SK-N-MC (cell line): ENCODE measurements around the gene TAF4.

Experiments used
- DNase-seq: peaks from one replicate; pipeline ENCODE4 v3.0.0-alpha.2; 2011; ENCODE audit warnings: low read depth, low spot score
- H3K27ac ChIP-seq: fragments of 200-600 bp; sonication (generic); 2 replicates; pipeline ENCODE4 v1.5.1; 2016; ENCODE audit warnings: mixed run types
- H3K36me3 ChIP-seq: fragments of 200-600 bp; sonication (generic); 2 replicates; pipeline ENCODE4 v1.6.1; 2017; ENCODE audit warnings: antibody characterized with exemption, low read length, mixed read lengths; ENCODE audit not compliant: insufficient read depth
- H3K4me3 ChIP-seq: fragments of 200-600 bp; sonication (generic); 2 replicates; pipeline ENCODE4 v1.5.1; 2016
- H3K9ac ChIP-seq: fragments of 200-600 bp; sonication (generic); 2 replicates; pipeline ENCODE4 v1.8.0; 2017; ENCODE audit warnings: mixed run types, mixed read lengths; ENCODE audit not compliant: insufficient read length
- H3K9me3 ChIP-seq: fragments of 200-600 bp; sonication (generic); 2 replicates; pipeline ENCODE4 v1.6.1; 2017; ENCODE audit warnings: low read depth, mild to moderate bottlenecking, antibody characterized with exemption, low read length, moderate library complexity, mixed read lengths
- EZH2 ChIP-seq: fragments of 200-600 bp; sonication (generic); IDR thresholded peaks from one replicate; pipeline ENCODE4 v1.6.1; 2017; ENCODE audit warnings: antibody characterized with exemption
- FOXP2 ChIP-seq: optimal IDR thresholded peaks from 2 replicates; pipeline ENCODE3; 2011; ENCODE audit warnings: mild to moderate bottlenecking, moderate library complexity; ENCODE audit not compliant: insufficient read depth; ENCODE audit errors: extremely low read length, control extremely low read depth
- POLR2AphosphoS5 ChIP-seq: IDR thresholded peaks from 2 replicates; pipeline ENCODE4 v1.6.1; 2012; ENCODE audit warnings: mild to moderate bottlenecking, low read depth, low read length, borderline replicate concordance

Gene TAF4

GRCh38 chr20:62009869-62010445 lies 55.7 kb downstream of the TAF4 start:
- DNase-seq, result no peak
- Histone ChIP-seq H3K36me3 (peaks cover 43% of the 10 kb centered on the region), H3K9me3 (no peaks in the 10 kb centered on the region), H3K9ac (no peak overlapping the region), H3K27ac (no peak overlapping the region), H3K4me3 (no peak overlapping the region)
- TF ChIP-seq POLR2AphosphoS5 (no peak), EZH2 (no peak), FOXP2 (no peak)

- no peak overlapping the region for H3K4me3 ChIP-seq
- H3K27ac ChIP-seq, result no peak overlapping the region
- H3K36me3 ChIP-seq, result peaks cover 47% of the 10 kb centered on the region
- TF ChIP-seq POLR2AphosphoS5, result no peak
- TF ChIP-seq FOXP2, result no peak
- no peak for TF ChIP-seq EZH2
- no peak for DNase-seq
- no peak overlapping the region for H3K9ac ChIP-seq
- H3K9me3 ChIP-seq, result no peaks in the 10 kb centered on the region
Observed at GRCh38 chr20:62009322-62009721, 56.4 kb downstream of the TAF4 start.

- peaks cover 50% of the 10 kb centered on the region for H3K36me3 ChIP-seq
- H3K4me3 ChIP-seq, result no peak overlapping the region
- no peaks in the 10 kb centered on the region for H3K9me3 ChIP-seq
- no peak for TF ChIP-seq POLR2AphosphoS5
- TF ChIP-seq FOXP2, result no peak
- TF ChIP-seq EZH2, result no peak
- no peak overlapping the region for H3K9ac ChIP-seq
- H3K27ac ChIP-seq, result no peak overlapping the region
- DNase-seq, result no peak
Observed at GRCh38 chr20:62008643-62009183, 57.0 kb downstream of the TAF4 start.

- Histone ChIP-seq H3K36me3 (peaks cover 66% of the 10 kb centered on the region), H3K4me3 (no peak overlapping the region), H3K27ac (no peak overlapping the region), H3K9ac (no peak overlapping the region), H3K9me3 (no peaks in the 10 kb centered on the region)
- no peak for DNase-seq
- TF ChIP-seq FOXP2 (no peak), POLR2AphosphoS5 (no peak), EZH2 (no peak)
Observed at GRCh38 chr20:62007127-62007647, 58.5 kb downstream of the TAF4 start.

- DNase-seq, result no peak
Observed at GRCh38 chr20:62006482-62006881, 59.2 kb downstream of the TAF4 start.

GRCh38 chr20:62004614-62005013 lies 61.1 kb downstream of the TAF4 start:
- no peaks in the 10 kb centered on the region for H3K9me3 ChIP-seq
- no peak overlapping the region for H3K4me3 ChIP-seq
- peaks cover 81% of the 10 kb centered on the region for H3K36me3 ChIP-seq
- H3K9ac ChIP-seq, result no peak overlapping the region
- no peak for TF ChIP-seq POLR2AphosphoS5
- TF ChIP-seq EZH2, result no peak
- TF ChIP-seq FOXP2, result no peak
- DNase-seq, result no peak
- no peak overlapping the region for H3K27ac ChIP-seq

More at GRCh38 chr20:62006482-62006881, 59.2 kb downstream of the TAF4 start:
- TF ChIP-seq EZH2 (no peak), FOXP2 (no peak), POLR2AphosphoS5 (no peak)
- Histone ChIP-seq H3K4me3 (no peak overlapping the region), H3K36me3 (peaks cover 73% of the 10 kb centered on the region), H3K27ac (no peak overlapping the region), H3K9me3 (no peaks in the 10 kb centered on the region), H3K9ac (no peak overlapping the region)

- no peak overlapping the region for H3K4me3 ChIP-seq
- DNase-seq, result no peak
- peaks cover 80% of the 10 kb centered on the region for H3K36me3 ChIP-seq
- TF ChIP-seq POLR2AphosphoS5, result no peak
- TF ChIP-seq FOXP2, result no peak
- no peak for TF ChIP-seq EZH2
- H3K9ac ChIP-seq, result no peak overlapping the region
- no peak overlapping the region for H3K27ac ChIP-seq
- no peaks in the 10 kb centered on the region for H3K9me3 ChIP-seq
Observed at GRCh38 chr20:62003567-62004405, 61.9 kb downstream of the TAF4 start.

GRCh38 chr20:62002882-62003480 lies 62.7 kb downstream of the TAF4 start:
- TF ChIP-seq POLR2AphosphoS5, result no peak
- TF ChIP-seq EZH2, result no peak
- TF ChIP-seq FOXP2, result no peak
- Histone ChIP-seq H3K9me3 (no peaks in the 10 kb centered on the region), H3K9ac (no peak overlapping the region), H3K36me3 (peaks cover 86% of the 10 kb centered on the region), H3K4me3 (no peak overlapping the region), H3K27ac (no peak overlapping the region)
- DNase-seq, result no peak
